K562 treated with DMSO at 1 percent for 48 hours (cell line): ENCODE data around the gene DOLPP1. TPM values are rescaled to one million over a fixed set of nuclear protein-coding genes. Genes with fewer than 3 reads are reported as not detected.

Experiments
- total RNA-seq: library from RNA; unstranded; fragments of 300-600 nt; gene quantifications from 2 replicates; pipeline ENCODE4 v1.2.3, GENCODE V29; 2022; ENCODE audit warnings: low replicate concordance; ENCODE audit errors: extremely low read depth

Gene DOLPP1
- not detected in 2 replicates for total RNA-seq

GRCh38 chr9:129080601-129081387, at the start of gene DOLPP1:
Gene DOLPP1 (plus strand): TSS chr9:129081111. CDS start chr9:129081132, 21 bp downstream.

GRCh38 chr9:129036241-129036922, 44.5 kb upstream of the DOLPP1 start, which contains the start of gene MIGA2:
Gene MIGA2 (plus strand): TSS chr9:129036626. CDS start chr9:129040595, 3,969 bp downstream.

GRCh38 chr9:129110740-129111527, 30.0 kb downstream of the DOLPP1 start, which contains the start of the genes CRAT and PTPA:
Gene CRAT (minus strand): TSS chr9:129110793. CDS start chr9:129110509, 284 bp downstream.
Gene PTPA (plus strand): TSS chr9:129111415. CDS start chr9:129111601, 186 bp downstream.

Other genes starting within 250 kb of the DOLPP1 start
- not detected in 2 replicates for gene KYAT1, start 199.2 kb upstream of the DOLPP1 start, total RNA-seq
- not detected in 2 replicates for gene LRRC8A, start 199.0 kb upstream of the DOLPP1 start, total RNA-seq
- gene PHYHD1, start 160.1 kb upstream of the DOLPP1 start, total RNA-seq: not detected in 2 replicates
- not detected in 2 replicates for gene DOLK, start 133.5 kb upstream of the DOLPP1 start, total RNA-seq
- 457 TPM in 1 of 2 replicates, not detected in the other for gene NUP188, start 133.4 kb upstream of the DOLPP1 start, total RNA-seq
- 434 TPM in 1 of 2 replicates, not detected in the other for gene SH3GLB2, start 52.8 kb upstream of the DOLPP1 start, total RNA-seq
- 179 TPM in 1 of 2 replicates, not detected in the other for gene MIGA2, start 44.5 kb upstream of the DOLPP1 start, total RNA-seq
- not detected in 2 replicates for gene CRAT, start 29.7 kb downstream of the DOLPP1 start, total RNA-seq
- not detected in 2 replicates for gene PTPA, start 30.3 kb downstream of the DOLPP1 start, total RNA-seq
- gene IER5L, start 97.2 kb downstream of the DOLPP1 start, total RNA-seq: not detected in 2 replicates